ENCODE results near the gene CD3E. TPM values are rescaled to one million over a fixed set of nuclear protein-coding genes. Genes with fewer than 3 reads are reported as not detected.

Gene CD3E
- total and polyA plus RNA-seq, 9 of the 15 experiments (the other 6 are each of a cell fraction or from before 2014, with no cell fraction given): 0.07 to 0.62 (median 0.19) TPM; not detected in 5

- TF ChIP-seq MYBL2 (IDR thresholded peaks at IDR 0.05; ENCODE audit: low read depth) (no peak), MYBL2 (CRISPR knock-in tag; IDR thresholded peaks at IDR 0.05; ENCODE audit: borderline replicate concordance) (no peak), JUN (IDR thresholded peaks at IDR 0.05; ENCODE audit: borderline replicate concordance, low read depth, low read length) (peak; percentile 33; the same call in 1 of the 2 replicates), JUN (CRISPR knock-in tag; IDR thresholded peaks at IDR 0.05; ENCODE audit: borderline replicate concordance) (no peak), HCFC1 (IDR thresholded peaks at IDR 0.05; ENCODE audit: low read depth, low read length) (no peak), ZNF445 (CRISPR knock-in tag; IDR thresholded peaks at IDR 0.05; ENCODE audit: low read depth) (no peak), SIN3B (IDR thresholded peaks at IDR 0.05; ENCODE audit: low read depth) (no peak), PTRF (tag; IDR thresholded peaks at IDR 0.05) (no peak), BRCA1 (IDR thresholded peaks at IDR 0.05) (no peak), BRCA1 (CRISPR knock-in tag; IDR thresholded peaks at IDR 0.05) (no peak), NR2C1 (IDR thresholded peaks at IDR 0.05) (peak; percentile 26; the same call in 1 of the 2 replicates), NR2C1 (tag; IDR thresholded peaks at IDR 0.05) (0 out of 2 replicates have a peak, but pooled peaks have one; percentile 14), ZNF707 (CRISPR knock-in tag; conservative IDR thresholded peaks at IDR 0.05) (no peak), ADNP (tag; IDR thresholded peaks at IDR 0.05) (no peak), NCOA2 (IDR thresholded peaks at IDR 0.05; ENCODE audit: partially characterized antibody in 2 of 2) (no peak), ZNF512 (tag; IDR thresholded peaks at IDR 0.05) (no peak), NEUROD1 (IDR thresholded peaks at IDR 0.05; ENCODE audit: borderline replicate concordance, low read depth, low read length, partially characterized antibody) (peak; percentile 48), FOXA1 (IDR thresholded peaks at IDR 0.05; ENCODE audit: borderline replicate concordance) (no peak), SMARCC2 (IDR thresholded peaks at IDR 0.05; ENCODE audit: low read depth) (0 out of 2 replicates have a peak, but pooled peaks have one; percentile 73), ARID1B (IDR thresholded peaks at IDR 0.05) (peak; percentile 81), ZNF584 (CRISPR knock-in tag; IDR thresholded peaks at IDR 0.05; ENCODE audit: low read depth) (no peak), STAT5A (IDR thresholded peaks at IDR 0.05; ENCODE audit: borderline replicate concordance, low read length) (no peak), BMI1 (IDR thresholded peaks at IDR 0.05; ENCODE audit: low read length) (no peak), RHOXF2B (CRISPR knock-in tag; conservative IDR thresholded peaks at IDR 0.05) (no peak), ZNF740 (CRISPR knock-in tag; IDR thresholded peaks at IDR 0.05) (0 out of 2 replicates have a peak, but pooled peaks have one; percentile 29), ZNF740 (tag; IDR thresholded peaks at IDR 0.05) (no peak), USF1 (CRISPR knock-in tag; IDR thresholded peaks at IDR 0.05) (no peak)
Observed at GRCh38 chr11:118342503-118343161, 38.1 kb downstream of the CD3E start, which contains the start of gene CD3D (continued).

Measured in K562 (cell line).